HEK293 (cell line): ENCODE results near the gene MOCS3.

Source experiments
- GLI4 ChIP-seq: fragments of 450-650 bp; formaldehyde crosslinking; IDR thresholded peaks from 2 replicates; pipeline ENCODE4 v1.5.1; 2016; ENCODE audit warnings: missing biosample characterization, missing genetic modification characterization
- HOXC10 ChIP-seq: sonication (generic); formaldehyde crosslinking; IDR thresholded peaks from 2 replicates; pipeline ENCODE4 v1.8.1; 2023; ENCODE audit warnings: mild to moderate bottlenecking, missing genetic modification reagents
- INSM2 ChIP-seq: fragments of 450-650 bp; formaldehyde crosslinking; IDR thresholded peaks from 2 replicates; pipeline ENCODE4 v1.5.1; 2016; ENCODE audit warnings: missing biosample characterization, missing genetic modification characterization
- KLF17 ChIP-seq: fragments of 450-650 bp; formaldehyde crosslinking; IDR thresholded peaks from 2 replicates; pipeline ENCODE4 v1.5.1; 2016; ENCODE audit warnings: missing biosample characterization, missing genetic modification characterization
- OSR2 ChIP-seq: fragments of 450-650 bp; formaldehyde crosslinking; IDR thresholded peaks from 2 replicates; pipeline ENCODE4 v1.5.1; 2016; ENCODE audit warnings: missing biosample characterization, missing genetic modification characterization
- OVOL3 ChIP-seq: fragments of 450-650 bp; formaldehyde crosslinking; IDR thresholded peaks from 2 replicates; pipeline ENCODE4 v1.5.1; 2016; ENCODE audit warnings: missing biosample characterization, missing genetic modification characterization
- WT1 ChIP-seq: fragments of 450-650 bp; formaldehyde crosslinking; IDR thresholded peaks from 2 replicates; pipeline ENCODE4 v1.5.1; 2016; ENCODE audit warnings: missing biosample characterization, missing genetic modification characterization
- ZBTB10 ChIP-seq: fragments of 450-650 bp; formaldehyde crosslinking; IDR thresholded peaks from 2 replicates; pipeline ENCODE4 v1.5.1; 2016; ENCODE audit warnings: missing biosample characterization, missing genetic modification characterization
- ZBTB20 ChIP-seq: fragments of 450-650 bp; formaldehyde crosslinking; IDR thresholded peaks from 2 replicates; pipeline ENCODE4 v1.5.1; 2016; ENCODE audit warnings: missing biosample characterization, missing genetic modification characterization
- ZBTB26 ChIP-seq: fragments of 450-650 bp; formaldehyde crosslinking; optimal IDR thresholded peaks from 2 replicates; pipeline ENCODE3; 2016; ENCODE audit warnings: missing biosample characterization, mild to moderate bottlenecking, missing genetic modification characterization
- ZNF133 ChIP-seq: fragments of 450-650 bp; formaldehyde crosslinking; IDR thresholded peaks from 2 replicates; pipeline ENCODE4 v1.5.1; 2016; ENCODE audit warnings: missing biosample characterization, missing genetic modification characterization
- ZNF138 ChIP-seq: fragments of 450-650 bp; formaldehyde crosslinking; IDR thresholded peaks from 2 replicates; pipeline ENCODE4 v1.5.1; 2016; ENCODE audit warnings: missing biosample characterization, missing genetic modification characterization, borderline replicate concordance
- ZNF2 ChIP-seq: fragments of 450-650 bp; formaldehyde crosslinking; IDR thresholded peaks from 2 replicates; pipeline ENCODE4 v1.5.1; 2016; ENCODE audit warnings: missing biosample characterization, missing genetic modification characterization
- ZNF239 ChIP-seq: fragments of 450-650 bp; formaldehyde crosslinking; IDR thresholded peaks from 2 replicates; pipeline ENCODE4 v1.5.1; 2016; ENCODE audit warnings: missing biosample characterization, missing genetic modification characterization
- ZNF26 ChIP-seq: fragments of 450-650 bp; formaldehyde crosslinking; IDR thresholded peaks from 2 replicates; pipeline ENCODE4 v1.5.1; 2016; ENCODE audit warnings: missing biosample characterization, missing genetic modification characterization
- ZNF274 ChIP-seq, 2 experiments: fragments of 200-500 bp in 1 of 2; fragments of 450-650 bp in 1 of 2; sonication (Bioruptor generic) in 1 of 2; formaldehyde crosslinking in 1 of 2; IDR thresholded peaks; 2 replicates each; pipeline versions ENCODE4 v1.5.1 to v1.6.1; 2014 to 2016; ENCODE audit warnings: borderline replicate concordance in 1 of 2, inconsistent platforms in 1 of 2, low read length in 1 of 2, missing biosample characterization in 1 of 2, missing genetic modification characterization in 1 of 2
- ZNF292 ChIP-seq: fragments of 450-650 bp; formaldehyde crosslinking; IDR thresholded peaks from 2 replicates; pipeline ENCODE4 v1.5.1; 2016; ENCODE audit warnings: low read depth, missing biosample characterization, missing genetic modification characterization, borderline replicate concordance
- ZNF324 ChIP-seq: fragments of 450-650 bp; formaldehyde crosslinking; IDR thresholded peaks from 2 replicates; pipeline ENCODE4 v1.5.1; 2016; ENCODE audit warnings: missing biosample characterization, missing genetic modification characterization
- ZNF37A ChIP-seq: fragments of 450-650 bp; IDR thresholded peaks from 2 replicates; pipeline ENCODE4 v1.5.1; 2018; ENCODE audit warnings: missing biosample characterization, missing genetic modification characterization
- ZNF596 ChIP-seq: fragments of 450-650 bp; IDR thresholded peaks from 2 replicates; pipeline ENCODE4 v1.5.0; 2018; ENCODE audit warnings: missing biosample characterization, mild to moderate bottlenecking, missing genetic modification characterization, moderate library complexity
- ZNF629 ChIP-seq: fragments of 450-650 bp; formaldehyde crosslinking; IDR thresholded peaks from 2 replicates; pipeline ENCODE4 v1.5.1; 2017; ENCODE audit warnings: missing biosample characterization, missing genetic modification characterization
- ZNF654 ChIP-seq: fragments of 450-650 bp; formaldehyde crosslinking; IDR thresholded peaks from 2 replicates; pipeline ENCODE4 v1.5.1; 2016; ENCODE audit warnings: low read depth, missing biosample characterization, missing genetic modification characterization
- ZNF707 ChIP-seq: fragments of 450-650 bp; formaldehyde crosslinking; IDR thresholded peaks from 2 replicates; pipeline ENCODE4 v1.5.1; 2016; ENCODE audit warnings: missing biosample characterization, missing genetic modification characterization
- ZNF747 ChIP-seq: fragments of 450-650 bp; formaldehyde crosslinking; IDR thresholded peaks from 2 replicates; pipeline ENCODE4 v1.5.1; 2016; ENCODE audit warnings: missing biosample characterization, missing genetic modification characterization
- ZNF768 ChIP-seq: fragments of 450-650 bp; formaldehyde crosslinking; IDR thresholded peaks from 2 replicates; pipeline ENCODE4 v1.5.1; 2018; ENCODE audit warnings: missing biosample characterization, mild to moderate bottlenecking, missing genetic modification characterization
- ZNF843 ChIP-seq: fragments of 450-650 bp; formaldehyde crosslinking; IDR thresholded peaks from 2 replicates; pipeline ENCODE4 v1.5.1; 2016; ENCODE audit warnings: missing biosample characterization, missing genetic modification characterization
- ZSCAN4 ChIP-seq: fragments of 450-650 bp; formaldehyde crosslinking; IDR thresholded peaks from 2 replicates; pipeline ENCODE4 v1.5.1; 2017; ENCODE audit warnings: missing biosample characterization, missing genetic modification characterization
- TF ChIP-seq, protein P1 (sequence below): fragments of 450-650 bp; formaldehyde crosslinking; IDR thresholded peaks from 2 replicates; pipeline ENCODE4 v1.5.1; 2017; ENCODE audit warnings: missing biosample characterization, missing genetic modification characterization

Gene MOCS3

DNA sequence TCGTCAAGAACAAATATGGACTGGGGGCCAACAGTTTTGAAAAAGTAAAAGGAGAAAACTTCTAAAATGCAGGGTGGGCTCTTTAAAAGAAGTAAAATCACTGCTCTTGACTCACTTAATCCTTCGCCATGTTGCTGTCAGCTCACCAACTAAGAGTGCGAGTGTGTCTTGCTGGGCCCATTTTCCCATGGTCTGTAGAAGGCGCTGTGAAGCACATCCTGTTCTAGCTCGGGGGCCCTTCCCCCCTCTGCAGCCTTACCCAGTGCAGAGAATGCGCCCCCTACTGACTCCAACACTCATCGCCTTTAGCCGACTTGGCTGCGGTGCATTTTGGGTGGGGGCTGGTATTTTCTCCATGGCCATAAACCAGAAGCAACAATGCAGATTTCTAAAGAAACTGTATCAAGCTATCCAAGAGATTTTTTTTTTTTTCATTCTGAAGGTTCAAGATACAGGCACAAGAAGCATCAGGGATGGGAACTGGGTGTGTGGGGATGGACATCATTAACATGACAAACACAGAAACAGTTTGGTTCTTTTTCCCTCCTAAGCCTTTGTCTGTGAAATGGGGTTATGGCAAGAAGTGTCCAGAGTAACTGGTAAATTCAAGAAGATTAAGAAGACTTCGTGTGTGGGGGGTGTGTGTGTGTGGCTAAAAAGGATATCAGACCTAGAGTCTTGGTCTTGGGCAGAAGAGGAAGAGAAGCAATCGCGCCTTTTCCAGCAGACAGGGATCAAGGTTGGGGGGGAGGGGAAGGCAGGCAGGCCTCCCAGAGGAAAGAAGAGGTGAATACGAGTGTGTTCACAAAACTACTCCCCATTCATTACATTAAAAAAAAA lies 29.1 kb upstream of the MOCS3 start (continued):
- TF ChIP-seq, protein P1, sequence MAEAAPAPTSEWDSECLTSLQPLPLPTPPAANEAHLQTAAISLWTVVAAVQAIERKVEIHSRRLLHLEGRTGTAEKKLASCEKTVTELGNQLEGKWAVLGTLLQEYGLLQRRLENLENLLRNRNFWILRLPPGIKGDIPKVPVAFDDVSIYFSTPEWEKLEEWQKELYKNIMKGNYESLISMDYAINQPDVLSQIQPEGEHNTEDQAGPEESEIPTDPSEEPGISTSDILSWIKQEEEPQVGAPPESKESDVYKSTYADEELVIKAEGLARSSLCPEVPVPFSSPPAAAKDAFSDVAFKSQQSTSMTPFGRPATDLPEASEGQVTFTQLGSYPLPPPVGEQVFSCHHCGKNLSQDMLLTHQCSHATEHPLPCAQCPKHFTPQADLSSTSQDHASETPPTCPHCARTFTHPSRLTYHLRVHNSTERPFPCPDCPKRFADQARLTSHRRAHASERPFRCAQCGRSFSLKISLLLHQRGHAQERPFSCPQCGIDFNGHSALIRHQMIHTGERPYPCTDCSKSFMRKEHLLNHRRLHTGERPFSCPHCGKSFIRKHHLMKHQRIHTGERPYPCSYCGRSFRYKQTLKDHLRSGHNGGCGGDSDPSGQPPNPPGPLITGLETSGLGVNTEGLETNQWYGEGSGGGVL (tag by site-specific recombination) = peak; percentile 31; the same call in 1 of the 2 replicates
- no peak for TF ChIP-seq ZNF274 (IDR thresholded peaks at IDR 0.05; ENCODE audit: low read length)
- TF ChIP-seq ZNF274 (tag by site-specific recombination; IDR thresholded peaks at IDR 0.05; ENCODE audit: borderline replicate concordance) = no peak
- no peak for TF ChIP-seq HOXC10
- no peak for TF ChIP-seq ZNF138 (tag by site-specific recombination)
- TF ChIP-seq ZNF596 (tag by site-specific recombination) = no peak
- TF ChIP-seq INSM2 (tag by site-specific recombination) = no peak; the same call in 1 of the 2 replicates
- TF ChIP-seq ZBTB26 (tag by site-specific recombination) = peak; percentile 40
- no peak for TF ChIP-seq ZNF747 (tag by site-specific recombination)
- TF ChIP-seq ZNF2 (tag by site-specific recombination) = peak; percentile 95
- peak; percentile 82 for TF ChIP-seq ZNF654 (tag by site-specific recombination)
- TF ChIP-seq OVOL3 (tag by site-specific recombination) = no peak
- TF ChIP-seq GLI4 (tag by site-specific recombination) = no peak
- peak; percentile 85 for TF ChIP-seq ZNF324
- TF ChIP-seq WT1 (tag by site-specific recombination) = no peak
- TF ChIP-seq OSR2 (tag by site-specific recombination) = no peak
- no peak for TF ChIP-seq ZNF292
- no peak for TF ChIP-seq ZNF239 (tag by site-specific recombination)
- no peak for TF ChIP-seq ZNF843 (tag by site-specific recombination)
- peak; percentile 85 for TF ChIP-seq KLF17
- peak; percentile 73 for TF ChIP-seq ZBTB10 (tag by site-specific recombination)
- TF ChIP-seq ZNF768 (tag by site-specific recombination) = no peak; the same call in 1 of the 2 replicates
- TF ChIP-seq ZNF707 (tag by site-specific recombination) = no peak
- TF ChIP-seq ZNF26 (tag by site-specific recombination) = no peak
- TF ChIP-seq ZBTB20 (tag by site-specific recombination) = no peak
- no peak for TF ChIP-seq ZNF37A (tag by site-specific recombination)
- TF ChIP-seq ZNF629 = peak; percentile 66
- TF ChIP-seq ZSCAN4 (tag by site-specific recombination) = no peak; the same call in 1 of the 2 replicates
- no peak for TF ChIP-seq ZNF133 (tag by site-specific recombination)
